ENCODE results near the gene ARAP1.
A peak's percentile ranks its signal among the peaks of the same experiment; 100 is the strongest.

The ARAP1 gene

GRCh38 chr11:72679869-72680268, 72.3 kb downstream of the ARAP1 start:
- no peak for DNase-seq

GRCh38 chr11:72678524-72678923, 73.7 kb downstream of the ARAP1 start:
- no peak for DNase-seq

GRCh38 chr11:72676861-72677341, 75.3 kb downstream of the ARAP1 start:
- DNase-seq, result peak; percentile 88

DNA sequence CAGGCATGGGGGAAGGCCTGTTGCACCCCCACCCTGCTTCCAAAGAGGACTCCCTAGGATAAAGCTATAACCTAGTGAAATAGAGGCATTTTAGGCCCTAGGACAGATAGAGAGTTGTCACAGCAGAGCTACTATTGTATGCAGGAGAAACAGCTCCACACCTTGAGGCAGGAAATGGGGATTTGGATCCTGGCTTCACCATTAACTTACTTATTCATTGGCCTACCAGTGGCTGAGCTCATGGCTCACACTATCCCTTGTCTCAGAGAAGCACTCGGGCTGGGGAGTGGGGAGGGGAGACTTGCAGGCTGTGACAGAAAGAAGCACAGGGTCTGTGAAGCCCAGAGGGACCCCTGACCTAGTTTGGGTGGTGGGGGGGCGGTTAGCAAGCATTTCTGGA, 77.0 kb downstream of the ARAP1 start:
- DNase-seq, result no peak

GRCh38 chr11:72673943-72674828, 78.0 kb downstream of the ARAP1 start, which contains the start of gene PDE2A:
PDE2A (minus strand) TSS chr11:72674422; CDS start chr11:72674207, 215 bp downstream.
- no peak for DNase-seq

- no peak for DNase-seq
These were observed 78.8 kb downstream of the ARAP1 start for GRCh38 chr11:72673284-72673942.

- no peak for DNase-seq
These were observed 79.5 kb downstream of the ARAP1 start for GRCh38 chr11:72672597-72673238.

GRCh38 chr11:72671152-72672099, 80.8 kb downstream of the ARAP1 start:
- DNase-seq, result no peak

GRCh38 chr11:72670041-72670440, 82.2 kb downstream of the ARAP1 start:
- DNase-seq, result no peak

DNA sequence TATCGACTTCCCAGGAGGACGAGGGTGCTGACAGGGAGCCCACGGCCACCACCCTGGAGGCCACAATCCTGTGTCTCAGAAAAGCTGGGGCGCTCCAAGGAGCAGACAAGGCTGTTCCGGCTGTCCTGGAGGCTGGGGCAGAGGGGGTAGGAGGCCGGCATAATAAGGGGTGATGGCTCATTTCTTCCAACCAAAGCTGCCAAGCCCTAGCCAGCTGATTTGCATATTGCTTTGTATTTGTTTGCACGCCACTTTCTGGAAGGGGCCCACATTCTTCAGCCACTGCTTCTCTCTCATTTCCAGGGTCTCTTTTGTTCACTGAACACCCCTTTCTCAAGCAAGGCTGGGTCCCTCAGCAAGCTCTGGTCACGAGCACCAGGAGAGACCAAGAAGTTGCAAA, 82.7 kb downstream of the ARAP1 start:
- DNase-seq, result no peak

- DNase-seq, result no peak
These were observed 83.4 kb downstream of the ARAP1 start for GRCh38 chr11:72668629-72669347.

GRCh38 chr11:72665911-72666472, 86.2 kb downstream of the ARAP1 start:
- no peak for DNase-seq

GRCh38 chr11:72662036-72662435, 90.2 kb downstream of the ARAP1 start:
- DNase-seq, result no peak

DNA sequence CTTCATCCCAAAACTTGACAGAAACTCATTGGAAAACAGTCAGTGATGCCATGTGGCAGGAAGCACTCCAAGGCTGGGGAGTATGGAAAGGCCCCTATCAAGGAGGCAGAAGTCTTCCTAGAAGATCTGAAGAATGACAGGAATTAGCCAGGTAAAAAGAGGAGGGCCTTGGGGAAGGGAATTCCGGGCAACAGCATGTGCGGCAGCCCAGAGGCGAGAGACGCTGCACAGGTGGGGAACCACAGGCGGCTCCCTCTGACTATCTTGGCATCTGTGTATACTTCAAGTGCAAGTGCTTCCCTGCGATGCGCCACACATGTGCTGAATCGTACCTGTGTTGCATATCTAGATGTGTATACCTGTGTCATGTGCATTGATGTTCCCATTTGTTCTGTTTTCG, 90.7 kb downstream of the ARAP1 start:
- no peak for DNase-seq

DNA sequence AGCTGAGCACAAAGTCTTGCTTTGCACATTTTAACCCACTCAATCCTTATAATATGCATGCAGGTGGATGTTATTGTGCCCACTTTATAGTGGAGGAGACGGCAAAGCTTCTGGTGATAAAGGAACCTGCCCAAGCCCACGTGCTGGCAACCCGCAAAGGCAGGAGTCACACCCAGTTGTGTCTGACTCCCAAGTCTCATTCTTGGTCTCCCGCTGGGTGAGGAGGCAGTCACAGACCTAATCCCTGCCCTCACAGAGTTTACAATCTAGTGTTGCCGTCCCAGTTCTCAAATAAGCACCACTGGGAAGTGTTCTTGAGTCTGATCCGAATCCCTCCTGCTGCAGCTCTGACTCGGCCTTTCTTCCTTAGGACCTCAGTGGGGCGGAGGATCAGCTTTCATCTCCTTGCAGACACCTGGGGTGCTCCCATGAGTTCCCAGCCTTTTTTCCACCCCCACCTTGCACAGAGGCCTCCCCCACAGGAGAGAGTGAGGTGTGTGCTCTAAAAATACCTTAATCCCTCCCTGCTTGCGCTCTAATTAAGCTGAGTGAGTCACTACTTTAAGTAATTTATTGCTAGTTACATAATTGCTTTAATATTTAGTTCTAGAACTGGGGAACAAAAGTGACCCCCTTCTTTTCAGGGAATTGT, 93.1 kb downstream of the ARAP1 start:
- DNase-seq, result no peak

- DNase-seq, result no peak
These were observed 94.7 kb downstream of the ARAP1 start for GRCh38 chr11:72657411-72658100.

- DNase-seq, result no peak
These were observed 96.2 kb downstream of the ARAP1 start for GRCh38 chr11:72655896-72656464.

DNA sequence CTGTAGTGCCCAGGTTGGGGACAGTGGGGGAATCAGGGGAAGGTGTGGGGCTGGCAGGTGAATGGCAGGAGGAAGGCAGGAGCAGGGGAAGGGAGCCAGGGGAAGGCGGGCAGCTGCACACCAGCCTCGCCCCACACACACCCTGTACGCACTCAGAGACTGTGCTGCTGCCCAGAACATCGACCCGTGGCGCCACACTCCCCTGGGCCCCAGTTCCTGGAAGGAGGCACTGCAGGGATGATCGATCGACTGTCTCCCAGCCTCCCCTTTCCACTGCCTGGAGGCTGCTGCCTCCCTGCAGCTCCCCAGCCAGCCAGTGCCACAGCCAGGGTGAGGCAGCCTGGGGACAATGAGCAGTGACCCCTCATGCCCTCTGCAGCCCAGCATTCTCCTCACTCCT, 97.2 kb downstream of the ARAP1 start:
- no peak for DNase-seq

GRCh38 chr11:72653649-72654048, 98.6 kb downstream of the ARAP1 start:
- no peak for DNase-seq
